ENCODE measurements around the gene C1orf21. TPM values are rescaled to one million over a fixed set of nuclear protein-coding genes. Genes with fewer than 3 reads are reported as not detected.
A peak's percentile ranks its signal among the peaks of the same experiment; 100 is the strongest.
"Not testable (repeated sequence)": the region's sequence is repeated elsewhere in the genome, so short reads cannot be mapped to it uniquely, and the experiment has no call there.

C1orf21 gene
- polyA plus RNA-seq, 3 donors: 0.23 to 1.1 (median 0.28) TPM

GRCh38 chr1:184610876-184611595 lies 224.2 kb downstream of the C1orf21 start:
- H3K36me3 Mint-ChIP-seq: no peaks in the 10 kb centered on the region

GRCh38 chr1:184612229-184612628 lies 225.4 kb downstream of the C1orf21 start:
- H4K20me1 ChIP-seq (ENCODE audit: insufficient read depth, low read length); H3K36me3 ChIP-seq (replicated peaks in 1 of 2; ENCODE audit: control insufficient read depth in 1 of 2, insufficient read depth in 2 of 2, low read length in 2 of 2); H3K36me3 Mint-ChIP-seq; DNase-seq; intact Hi-C loops (cut with micrococcal nuclease); H3K4me2 ChIP-seq (replicated peaks; ENCODE audit: extremely low read depth, low read length, poor library complexity, severe bottlenecking); H2AFZ ChIP-seq (ENCODE audit: insufficient read depth, low read depth, low read length, poor library complexity, severe bottlenecking); H3K27ac ChIP-seq (ENCODE audit: low read depth in 1 of 2, low read length in 2 of 2); H3K9ac ChIP-seq (ENCODE audit: insufficient read depth, low read length, poor library complexity, severe bottlenecking); H3K4me3 Mint-ChIP-seq; H3K9me3 Mint-ChIP-seq; H3K27me3 ChIP-seq (ENCODE audit: control insufficient read depth in 2 of 2, insufficient read depth in 2 of 2, low read length in 2 of 2); H3K4me3 ChIP-seq (replicated peaks in 1 of 3; ENCODE audit: low read depth in 2 of 3, low read length in 3 of 3); H3K27me3 Mint-ChIP-seq (ENCODE audit: low read depth in 3 of 3); H3K79me2 ChIP-seq (ENCODE audit: insufficient read depth, low read length); H3K9me3 ChIP-seq (replicated peaks in 1 of 2; ENCODE audit: control insufficient read depth in 1 of 2, insufficient read depth in 1 of 2, low read length in 2 of 2): not testable (repeated sequence)
- 86% methylated on average over 4 of the region's 5 CpGs for WGBS (ENCODE audit: insufficient coverage)
- peak overlapping the region in 3 of 7 donors; percentile 49 to 68 (median 57) for H3K27ac Mint-ChIP-seq
- peaks cover 14 to 16% of the 10 kb centered on the region in 2 donors for H3K4me1 ChIP-seq (ENCODE audit: control insufficient read depth in 1 of 2, insufficient read depth in 2 of 2, low read length in 2 of 2)
- H3K4me1 Mint-ChIP-seq: peaks cover 21% of the 10 kb centered on the region

More at GRCh38 chr1:184610876-184611595, 224.2 kb downstream of the C1orf21 start:
- 93% methylated on average over 5 of the region's 12 CpGs for WGBS (ENCODE audit: insufficient coverage)
- H3K79me2 ChIP-seq (ENCODE audit: insufficient read depth, low read length): no peaks in the 10 kb centered on the region
- DNase-seq: no peak
- intact Hi-C loops (cut with micrococcal nuclease): no loop called here
- no peaks in the 10 kb centered on the region for H3K27me3 ChIP-seq (ENCODE audit: control insufficient read depth in 2 of 2, insufficient read depth in 2 of 2, low read length in 2 of 2)
- H3K9me3 ChIP-seq (replicated peaks in 1 of 2; ENCODE audit: control insufficient read depth in 1 of 2, insufficient read depth in 1 of 2, low read length in 2 of 2): no peaks in the 10 kb centered on the region
- H3K27me3 Mint-ChIP-seq (ENCODE audit: low read depth in 3 of 3): peaks cover 0 to 7% (median 1%) of the 10 kb centered on the region in 3 donors
- no peak overlapping the region for H3K27ac Mint-ChIP-seq
- peaks cover 0 to 3% (median 0%) of the 10 kb centered on the region in 7 donors for H3K9me3 Mint-ChIP-seq
- H3K4me1 Mint-ChIP-seq: peaks cover 21% of the 10 kb centered on the region
- no peak overlapping the region for H2AFZ ChIP-seq (ENCODE audit: insufficient read depth, low read depth, low read length, poor library complexity, severe bottlenecking)
- TF ChIP-seq, protein P1, sequence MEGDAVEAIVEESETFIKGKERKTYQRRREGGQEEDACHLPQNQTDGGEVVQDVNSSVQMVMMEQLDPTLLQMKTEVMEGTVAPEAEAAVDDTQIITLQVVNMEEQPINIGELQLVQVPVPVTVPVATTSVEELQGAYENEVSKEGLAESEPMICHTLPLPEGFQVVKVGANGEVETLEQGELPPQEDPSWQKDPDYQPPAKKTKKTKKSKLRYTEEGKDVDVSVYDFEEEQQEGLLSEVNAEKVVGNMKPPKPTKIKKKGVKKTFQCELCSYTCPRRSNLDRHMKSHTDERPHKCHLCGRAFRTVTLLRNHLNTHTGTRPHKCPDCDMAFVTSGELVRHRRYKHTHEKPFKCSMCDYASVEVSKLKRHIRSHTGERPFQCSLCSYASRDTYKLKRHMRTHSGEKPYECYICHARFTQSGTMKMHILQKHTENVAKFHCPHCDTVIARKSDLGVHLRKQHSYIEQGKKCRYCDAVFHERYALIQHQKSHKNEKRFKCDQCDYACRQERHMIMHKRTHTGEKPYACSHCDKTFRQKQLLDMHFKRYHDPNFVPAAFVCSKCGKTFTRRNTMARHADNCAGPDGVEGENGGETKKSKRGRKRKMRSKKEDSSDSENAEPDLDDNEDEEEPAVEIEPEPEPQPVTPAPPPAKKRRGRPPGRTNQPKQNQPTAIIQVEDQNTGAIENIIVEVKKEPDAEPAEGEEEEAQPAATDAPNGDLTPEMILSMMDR (IDR thresholded peaks at IDR 0.05): no peak
- H3K27ac ChIP-seq (ENCODE audit: low read depth in 1 of 2, low read length in 2 of 2): no peak overlapping the region
- H3K4me3 ChIP-seq (replicated peaks in 1 of 3; ENCODE audit: low read depth in 2 of 3, low read length in 3 of 3): no peak overlapping the region
- no peaks in the 10 kb centered on the region for H3K36me3 ChIP-seq (replicated peaks in 1 of 2; ENCODE audit: control insufficient read depth in 1 of 2, insufficient read depth in 2 of 2, low read length in 2 of 2)
- no peaks in the 10 kb centered on the region for H4K20me1 ChIP-seq (ENCODE audit: insufficient read depth, low read length)
- H3K9ac ChIP-seq (ENCODE audit: insufficient read depth, low read length, poor library complexity, severe bottlenecking): no peak overlapping the region
- H3K4me2 ChIP-seq (replicated peaks; ENCODE audit: extremely low read depth, low read length, poor library complexity, severe bottlenecking): no peak overlapping the region
- no peak overlapping the region for H3K4me3 Mint-ChIP-seq
- H3K4me1 ChIP-seq (ENCODE audit: control insufficient read depth in 1 of 2, insufficient read depth in 2 of 2, low read length in 2 of 2): peaks cover 14% of the 10 kb centered on the region in 2 donors
